Activated CD8-positive, alpha-beta T cell treated with anti-CD3 and anti-CD28 coated beads for 36 hours (primary cell): ENCODE measurements around the gene HRH1. TPM values are rescaled to one million over a fixed set of nuclear protein-coding genes. Genes with fewer than 3 reads are reported as not detected.
"Not testable (repeated sequence)": the region's sequence is repeated elsewhere in the genome, so short reads cannot be mapped to it uniquely, and the experiment has no call there.

Experiments
- ATAC-seq: fragments of 200-7000 bp; cut with Tn5 transposase; one replicate; pipeline ENCODE4 v1.10.0; 2021; ENCODE audit warnings: mild to moderate bottlenecking, moderate library complexity
- CTCF ChIA-PET: fragments of 350-600 bp; sonication (Branson Sonifier 250); formaldehyde crosslinking; loops from one replicate; lab custom pipeline; 2021; ENCODE audit warnings: antibody characterized with exemption; lab: Charles Lee
- POLR2A ChIA-PET: fragments of 350-600 bp; sonication (Branson Sonifier 250); formaldehyde crosslinking; loops from one replicate; lab custom pipeline; 2021; ENCODE audit warnings: antibody characterized with exemption; lab: Charles Lee
- DNase-seq: peaks from one replicate; pipeline ENCODE4 v3.0.0-alpha.2; 2020
- H3K27ac Mint-ChIP-seq: one replicate; pipeline ENCODE4 v1.8.0; 2021; ENCODE audit warnings: mild to moderate bottlenecking, mixed read lengths
- H3K27me3 Mint-ChIP-seq: one replicate; pipeline ENCODE4 v1.8.0; 2021; ENCODE audit warnings: mixed read lengths
- H3K36me3 Mint-ChIP-seq: one replicate; pipeline ENCODE4 v1.8.0; 2021; ENCODE audit warnings: low read depth, mixed read lengths
- H3K4me1 Mint-ChIP-seq: one replicate; pipeline ENCODE4 v1.8.0; 2021; ENCODE audit warnings: low read depth, mixed read lengths
- H3K4me3 Mint-ChIP-seq: one replicate; pipeline ENCODE4 v1.8.0; 2021; ENCODE audit warnings: mild to moderate bottlenecking, moderate library complexity, mixed read lengths
- H3K9me3 Mint-ChIP-seq: one replicate; pipeline ENCODE4 v1.8.0; 2021; ENCODE audit warnings: mixed read lengths
- CTCF ChIP-seq: fragments of 200-600 bp; IDR thresholded peaks from one replicate; pipeline ENCODE4 v1.8.0; 2022; ENCODE audit warnings: antibody characterized with exemption, mild to moderate bottlenecking
- intact Hi-C: fragments of 100-400 bp; cut with micrococcal nuclease; formaldehyde crosslinking; loops from one replicate; pipeline ENCODE4 v1.10.0; 2022
- total RNA-seq, 2 experiments: library from RNA; stranded (reverse); gene quantifications; one replicate each; pipeline ENCODE4 v1.2.3, GENCODE V29; 2021

The HRH1 gene
- total RNA-seq, 2 experiments from 2014 or later, result 0.34 to 0.59 TPM

DNA sequence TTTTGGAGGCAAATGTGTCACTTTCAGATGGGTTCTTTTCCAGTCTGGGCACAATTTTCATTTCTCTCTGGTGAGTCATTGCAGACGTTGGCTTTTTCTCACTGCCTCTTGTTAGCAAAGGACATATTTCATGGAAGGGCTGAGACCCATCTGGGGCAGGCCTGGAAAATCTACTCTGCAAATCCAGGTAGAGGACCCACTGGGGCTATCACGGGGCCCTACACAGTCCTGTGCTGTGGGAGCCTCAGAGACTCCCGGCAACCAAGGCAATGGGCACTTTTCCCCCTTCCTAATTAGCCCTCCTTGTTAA is 58.0 kb downstream of the HRH1 start:
- CTCF ChIA-PET, result interaction anchor here (1.5 kb wide), 1 partner anchor 17 kb away, joined by 3 read pairs; no protein-coding TSS in a partner anchor
- H3K27me3 Mint-ChIP-seq, result no peaks in the 10 kb centered on the region

GRCh38 chr3:11212784-11213183 is 58.5 kb downstream of the HRH1 start:
- ATAC-seq, result no peak
- intact Hi-C loops, result no loop called here
- TF ChIP-seq CTCF, result no peak
- H3K36me3 Mint-ChIP-seq, result no peaks in the 10 kb centered on the region
- H3K27me3 Mint-ChIP-seq, result no peaks in the 10 kb centered on the region
- ChIA-PET POLR2A (no interaction called here), CTCF (no interaction called here)
- no peaks in the 10 kb centered on the region for H3K4me1 Mint-ChIP-seq
- no peaks in the 10 kb centered on the region for H3K9me3 Mint-ChIP-seq
- DNase-seq, result no peak
- H3K4me3 Mint-ChIP-seq, result no peak overlapping the region
- no peak overlapping the region for H3K27ac Mint-ChIP-seq

More for the DNA sequence above, 58.0 kb downstream of the HRH1 start:
- DNase-seq (no peak), ATAC-seq (no peak)
- TF ChIP-seq CTCF, result no peak
- intact Hi-C loops, result no loop called here
- Mint-ChIP-seq H3K27ac (no peak overlapping the region), H3K4me1 (no peaks in the 10 kb centered on the region), H3K4me3 (no peak overlapping the region), H3K9me3 (no peaks in the 10 kb centered on the region), H3K36me3 (no peaks in the 10 kb centered on the region)
- POLR2A ChIA-PET, result no interaction called here

DNA sequence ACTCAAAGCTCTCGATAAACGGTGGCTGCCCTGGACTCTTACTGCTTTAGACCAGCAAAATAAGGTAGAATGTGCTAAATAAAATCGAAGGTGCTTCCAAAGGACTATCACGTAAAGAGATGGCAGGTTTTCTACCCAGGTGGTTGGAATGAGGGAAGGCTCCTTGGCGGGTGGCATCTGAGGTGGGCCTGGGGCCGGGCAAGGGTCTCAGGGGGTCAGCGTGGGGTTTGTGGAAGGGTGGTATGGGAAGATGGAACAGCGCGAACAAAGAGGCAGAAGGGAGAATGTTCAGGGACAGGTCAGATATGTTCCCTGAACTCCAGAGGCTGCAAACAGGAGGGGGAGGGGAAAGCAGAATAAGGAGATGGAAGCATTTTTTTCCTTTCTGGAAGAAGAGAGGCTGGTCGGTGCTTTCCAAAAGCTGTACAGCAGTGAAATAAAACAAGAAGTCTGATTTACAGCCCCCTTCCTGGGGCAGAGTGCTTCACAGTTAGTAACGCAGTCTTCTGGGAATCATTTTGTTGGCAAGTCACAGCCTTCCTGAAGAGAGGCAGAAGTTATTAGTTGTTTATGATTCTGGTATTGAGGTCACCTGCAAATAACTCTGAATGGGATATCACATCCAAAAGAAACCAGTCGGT is 59.6 kb downstream of the HRH1 start:
- POLR2A ChIA-PET, result no interaction called here
- TF ChIP-seq CTCF, result no peak
- intact Hi-C loops, result no loop called here

DNA sequence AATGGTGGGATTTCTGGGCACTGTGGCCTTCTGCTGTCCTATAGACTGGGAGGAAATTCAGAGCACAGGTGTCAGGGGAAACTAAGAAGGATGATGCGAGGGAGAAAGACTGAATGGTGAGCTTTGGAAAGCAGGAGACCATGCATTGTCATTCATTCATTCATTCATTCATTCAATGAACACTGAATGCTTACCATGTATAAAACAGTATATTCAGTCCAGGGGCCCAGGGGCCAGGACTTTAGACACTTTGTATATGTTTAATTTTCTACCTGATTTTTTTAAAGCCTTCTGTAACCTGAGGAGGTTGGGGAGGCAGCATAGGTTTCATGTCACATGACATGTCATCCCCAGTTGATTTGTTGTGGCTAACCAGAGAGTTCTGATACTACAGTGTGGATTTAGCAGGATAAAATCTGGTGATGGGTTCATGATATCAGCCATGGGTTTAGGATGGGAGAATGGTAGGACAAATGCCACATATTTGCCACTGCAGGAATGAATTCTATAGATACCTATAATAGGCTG is 60.2 kb downstream of the HRH1 start:
- intact Hi-C loops, result no loop called here
- DNase-seq (no peak), ATAC-seq (no peak)
- TF ChIP-seq CTCF, result no peak
- Mint-ChIP-seq H3K4me1 (no peaks in the 10 kb centered on the region), H3K4me3 (no peak overlapping the region), H3K27me3 (peaks cover 1% of the 10 kb centered on the region), H3K9me3 (no peaks in the 10 kb centered on the region), H3K36me3 (no peaks in the 10 kb centered on the region), H3K27ac (no peak overlapping the region)
- ChIA-PET CTCF (interaction anchor here (1.0 kb wide), 1 partner anchor 12 kb away, joined by 3 read pairs; no protein-coding TSS in a partner anchor), POLR2A (no interaction called here)

More for the DNA sequence above, 59.6 kb downstream of the HRH1 start:
- Mint-ChIP-seq H3K27me3 (no peaks in the 10 kb centered on the region), H3K36me3 (no peaks in the 10 kb centered on the region), H3K4me3 (no peak overlapping the region), H3K4me1 (no peaks in the 10 kb centered on the region), H3K9me3 (no peaks in the 10 kb centered on the region), H3K27ac (no peak overlapping the region)
- DNase-seq (no peak), ATAC-seq (no peak)
- CTCF ChIA-PET, result no interaction called here

- H3K9me3 Mint-ChIP-seq, intact Hi-C loops, H3K36me3 Mint-ChIP-seq, H3K27me3 Mint-ChIP-seq, POLR2A ChIA-PET, DNase-seq, H3K27ac Mint-ChIP-seq, H3K4me1 Mint-ChIP-seq, H3K4me3 Mint-ChIP-seq, ATAC-seq: not testable (repeated sequence)
- CTCF ChIA-PET, result interaction anchor here (1.2 kb wide), 1 partner anchor 19 kb away, joined by 4 read pairs; no protein-coding TSS in a partner anchor
Observed at GRCh38 chr3:11217370-11217769, 63.1 kb downstream of the HRH1 start.
